ENCODE results near the gene AOPEP.

AOPEP gene

DNA sequence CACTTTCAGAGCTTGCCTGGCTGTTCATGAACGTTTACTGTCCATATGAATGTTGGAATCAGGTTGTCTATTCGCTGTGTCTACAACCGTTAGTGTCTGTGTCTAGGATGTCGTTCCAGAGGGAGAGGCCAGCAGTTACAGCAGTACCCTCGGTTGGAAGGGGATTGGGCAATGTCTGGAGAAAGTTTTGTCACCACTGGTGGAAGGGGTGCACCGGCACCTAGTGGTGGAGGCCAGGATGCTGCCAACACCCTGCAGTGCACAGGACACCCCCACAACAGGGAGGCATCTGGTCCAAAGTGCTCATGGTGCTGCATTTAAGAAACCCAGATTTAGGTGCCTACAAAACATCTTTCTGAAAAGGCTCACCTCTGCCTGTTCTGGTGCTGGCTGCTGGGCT lies 370.3 kb downstream of the AOPEP start:
- DNase-seq (ENCODE audit: low read depth in 2 of 2), result no peak

DNA sequence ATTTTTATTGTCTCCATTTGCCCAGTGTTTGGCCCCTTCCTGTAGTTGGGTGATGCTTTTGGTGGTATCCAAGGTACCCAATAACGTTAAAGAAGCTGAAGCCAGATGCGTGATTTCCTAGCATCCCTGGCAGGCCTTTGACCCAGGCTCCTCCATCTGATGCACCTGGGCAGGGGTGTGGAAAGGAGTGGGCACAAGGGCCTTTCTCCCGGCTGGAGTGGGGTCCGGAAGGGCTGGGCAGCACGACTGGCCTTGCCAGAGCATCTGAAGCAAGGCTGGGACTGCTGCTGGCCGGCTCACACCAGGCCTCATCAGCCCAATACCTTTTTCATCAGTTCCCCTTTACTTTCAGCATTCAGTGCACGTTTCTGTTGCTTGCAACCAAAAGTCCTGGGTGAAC lies 370.8 kb downstream of the AOPEP start:
- DNase-seq (ENCODE audit: low read depth in 2 of 2), result no peak

DNA sequence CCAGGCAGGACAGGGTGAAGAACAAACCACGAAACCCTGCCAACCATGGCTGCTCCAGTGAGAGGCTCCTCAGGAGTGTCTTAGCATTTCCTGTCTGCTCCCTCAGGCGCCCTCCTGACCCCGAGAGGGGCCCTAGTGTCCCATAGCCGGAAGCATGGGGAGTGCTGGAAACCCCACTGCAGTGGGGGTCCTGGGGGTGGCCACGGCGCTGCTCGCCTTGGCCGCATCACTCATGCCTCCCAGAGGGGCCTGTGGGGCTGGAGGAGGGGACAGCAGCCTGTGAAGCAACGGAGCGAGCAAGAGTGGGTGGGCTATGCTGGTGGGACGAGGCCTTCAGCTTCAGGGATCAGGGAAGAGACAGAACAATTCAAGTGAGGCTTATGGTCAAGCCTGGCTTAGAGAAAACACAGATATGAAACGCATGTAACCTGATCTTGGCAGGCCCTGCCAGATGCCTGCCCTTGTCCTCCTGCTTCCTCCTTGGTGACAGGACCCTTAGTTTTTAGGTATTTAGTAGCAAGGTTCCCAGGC lies 372.0 kb downstream of the AOPEP start:
- no peak for DNase-seq (ENCODE audit: low read depth in 2 of 2)

DNA sequence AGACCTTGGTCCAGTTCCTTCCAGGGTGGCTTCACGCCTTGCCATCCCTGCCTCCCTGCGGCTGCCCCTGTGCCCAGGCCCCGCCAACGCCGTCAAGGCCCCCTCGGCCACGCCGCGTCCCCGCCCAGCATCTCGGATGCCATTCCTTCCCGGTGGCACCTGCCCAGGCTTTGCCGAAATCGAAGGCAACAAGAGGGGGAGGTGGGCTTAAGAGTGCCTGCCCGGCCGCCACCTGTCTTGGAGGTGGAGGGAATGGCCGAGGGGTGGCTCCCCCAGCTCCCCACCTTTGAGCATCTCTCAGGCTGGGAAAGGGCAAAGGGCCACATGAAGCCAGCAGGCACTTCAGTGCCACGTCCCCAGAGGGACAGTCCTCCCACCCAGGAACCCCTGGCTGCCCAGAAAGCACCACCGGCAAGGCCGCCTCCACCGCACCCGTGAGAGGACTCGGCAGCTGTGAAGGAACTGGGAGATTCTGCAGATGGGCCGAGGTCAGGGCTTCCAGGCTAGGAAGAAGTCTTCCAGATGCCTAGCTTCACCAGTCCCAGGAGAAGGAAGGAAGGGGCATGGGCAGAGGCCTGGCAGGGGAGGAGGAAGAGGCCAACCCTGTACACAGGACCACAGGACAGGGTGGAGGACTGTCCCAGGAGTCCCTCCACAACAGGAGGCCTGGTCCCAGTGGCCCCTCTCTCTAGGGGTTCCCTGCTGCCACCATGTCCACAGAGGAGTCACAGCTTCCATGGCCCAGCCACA lies 373.0 kb downstream of the AOPEP start:
- DNase-seq (ENCODE audit: low read depth in 2 of 2), result no peak

DNA sequence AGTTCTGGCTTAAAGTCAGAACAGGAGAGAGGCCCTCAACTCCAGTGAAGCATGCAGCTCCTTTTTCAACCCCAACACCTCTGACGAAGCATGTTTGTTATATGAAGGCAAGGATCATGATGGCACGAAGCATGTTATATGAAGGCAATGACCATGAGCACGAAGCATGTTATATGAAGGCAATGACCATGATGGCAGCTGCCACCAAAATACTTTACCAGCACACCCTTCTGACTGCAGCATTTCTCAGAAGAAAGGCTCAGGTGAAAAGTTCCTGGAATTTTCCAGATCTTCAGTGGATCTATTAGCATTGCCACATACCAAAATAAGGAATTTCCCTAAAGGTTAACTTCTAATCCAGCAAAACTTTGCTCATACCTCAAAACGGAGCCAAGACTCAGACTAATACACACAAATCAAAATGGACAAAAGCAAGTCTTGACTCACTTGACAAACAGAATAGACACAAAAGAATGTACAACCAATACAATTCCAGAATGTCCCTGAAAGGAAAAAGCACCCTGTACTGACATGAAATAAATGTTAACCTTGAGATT lies 373.6 kb downstream of the AOPEP start:
- no peak for DNase-seq (ENCODE audit: low read depth in 2 of 2)

DNA sequence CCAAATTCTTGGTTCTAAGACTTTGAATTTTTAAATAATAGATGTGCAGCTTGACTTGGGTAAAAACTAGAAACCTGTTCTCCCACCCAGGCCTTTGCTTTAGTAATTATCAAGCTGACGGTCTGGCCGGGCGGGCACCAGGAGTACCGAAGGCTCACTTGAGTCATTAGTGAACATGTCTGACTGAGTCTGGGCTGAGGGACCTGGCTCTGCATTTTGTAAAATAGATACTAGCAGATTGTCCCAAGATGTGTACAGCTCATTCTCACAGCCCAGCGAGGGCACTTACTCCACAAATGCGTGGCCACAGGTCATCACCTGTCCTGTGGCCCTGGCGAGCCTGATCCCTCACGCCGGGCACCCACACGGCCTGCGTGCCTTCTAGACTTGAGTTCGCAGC lies 374.8 kb downstream of the AOPEP start:
- no peak for DNase-seq (ENCODE audit: low read depth in 2 of 2)

DNA sequence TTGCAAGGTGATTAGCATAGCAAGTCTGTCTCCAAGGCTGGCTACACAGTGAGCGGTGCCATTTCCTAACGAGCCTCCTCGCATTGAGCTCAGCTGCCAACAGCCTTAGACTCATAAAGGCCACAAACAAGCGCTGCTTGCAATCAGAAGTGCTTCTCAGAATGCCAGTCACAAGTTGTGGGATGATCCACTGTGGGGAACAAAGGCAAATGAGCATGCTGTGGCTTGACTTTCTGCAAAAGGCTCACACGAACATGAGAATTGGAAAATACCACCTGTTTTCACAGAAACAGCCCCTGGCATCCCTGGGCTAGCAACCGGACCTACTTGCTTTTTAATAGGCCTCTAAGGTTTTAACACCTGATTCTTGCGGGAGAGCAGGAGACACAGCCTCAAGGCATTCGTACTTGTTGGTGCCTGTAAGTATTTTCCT lies 375.5 kb downstream of the AOPEP start:
- DNase-seq (ENCODE audit: low read depth in 2 of 2), result no peak

DNA sequence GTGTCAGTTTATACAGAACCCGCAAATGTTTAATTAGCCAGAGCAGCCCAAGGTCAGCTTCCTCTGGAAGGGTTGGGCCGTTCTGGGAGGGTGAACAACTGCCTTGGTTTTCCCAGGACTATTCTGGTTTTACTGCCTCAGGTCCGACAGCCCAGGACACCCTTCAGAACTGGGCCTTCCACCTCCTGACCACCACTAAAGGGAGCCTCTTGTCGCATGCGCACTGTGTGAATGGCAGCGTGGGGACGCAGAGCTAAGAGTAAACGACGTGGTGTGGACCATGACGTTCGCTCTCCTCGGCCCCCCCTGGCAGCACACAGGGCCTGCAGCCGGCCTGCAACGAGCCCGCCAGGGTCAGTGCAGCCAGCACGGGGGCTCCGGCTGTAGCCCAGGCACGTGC lies 376.1 kb downstream of the AOPEP start:
- no peak for DNase-seq (ENCODE audit: low read depth in 2 of 2)

DNA sequence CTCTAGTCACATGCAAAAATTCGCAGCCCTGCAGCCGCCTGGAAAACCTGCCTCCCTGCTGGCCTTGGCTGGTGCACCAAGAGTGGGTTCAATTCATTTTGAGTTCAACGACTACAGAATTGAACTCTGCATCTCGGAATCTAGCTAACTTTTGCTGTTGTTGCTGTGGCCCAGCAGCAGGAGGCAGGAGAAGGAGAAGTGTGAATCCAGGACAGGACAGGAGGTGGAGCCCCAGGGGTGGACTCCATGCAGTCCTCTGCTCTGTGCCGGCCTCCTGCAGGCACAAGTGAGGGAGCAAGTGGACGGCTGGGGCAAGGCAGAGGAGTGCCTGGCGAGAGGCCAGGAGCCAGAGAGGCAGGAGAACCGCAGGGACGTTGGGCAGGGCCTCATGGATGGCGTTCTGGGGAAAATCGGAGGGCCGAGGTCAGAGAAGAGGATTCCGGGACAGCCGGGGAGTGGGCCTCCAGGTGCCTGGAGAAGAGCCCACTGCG lies 376.8 kb downstream of the AOPEP start:
- DNase-seq (ENCODE audit: low read depth in 2 of 2), result no peak

DNA sequence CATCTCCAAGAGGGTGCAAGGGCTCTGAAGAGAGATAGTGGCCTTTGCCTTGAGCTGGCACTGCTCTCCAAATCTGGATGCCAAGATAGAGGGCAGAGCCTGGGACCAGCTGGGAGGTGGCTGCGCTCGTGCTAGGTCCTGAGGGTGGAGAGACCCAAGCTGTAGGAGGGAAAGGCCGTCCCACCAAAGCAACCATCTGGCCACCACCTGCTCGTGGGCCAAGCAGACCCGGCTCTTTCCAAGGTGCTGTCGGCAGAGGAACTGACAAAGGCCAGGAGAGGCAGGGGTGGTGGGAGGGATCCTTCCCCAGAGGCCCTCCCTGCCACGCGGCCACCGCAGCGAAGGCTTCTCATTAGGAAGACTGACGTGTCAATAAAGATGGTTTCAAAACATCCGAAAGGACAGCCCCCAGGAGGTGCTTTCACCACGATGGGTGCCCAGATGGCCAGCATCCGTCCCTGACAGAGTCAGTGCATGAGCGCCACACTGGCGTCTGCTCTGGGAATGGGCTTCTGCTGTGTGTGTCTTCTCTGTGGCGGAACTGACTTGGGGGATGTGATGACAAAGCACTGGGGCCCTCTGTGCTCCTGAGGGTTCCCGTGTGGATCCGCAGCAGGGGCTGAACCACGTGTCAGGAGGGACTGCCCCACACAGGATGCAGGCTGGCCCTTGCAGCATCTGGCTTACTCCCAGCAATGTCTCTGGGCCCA lies 377.5 kb downstream of the AOPEP start:
- no peak for DNase-seq (ENCODE audit: low read depth in 2 of 2)

DNA sequence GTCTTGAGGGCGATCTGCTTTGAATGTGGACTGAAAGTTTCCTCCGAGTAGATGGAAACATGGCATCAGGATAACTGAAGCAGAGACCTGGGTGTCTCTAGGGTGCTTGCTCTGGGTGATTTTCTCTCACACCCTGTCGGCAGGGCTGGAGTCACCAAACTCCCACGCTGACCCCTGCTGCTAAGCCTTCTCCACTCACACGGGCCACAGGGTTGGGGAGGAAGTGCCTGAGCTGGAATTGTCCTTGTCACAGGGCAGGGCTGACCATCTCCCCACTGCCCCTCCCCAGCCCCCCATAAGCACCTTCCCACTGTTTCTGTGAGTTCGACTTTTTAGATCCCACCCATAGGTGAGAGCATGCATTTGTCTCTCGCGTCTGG lies 378.1 kb downstream of the AOPEP start:
- DNase-seq (ENCODE audit: low read depth in 2 of 2), result no peak

DNA sequence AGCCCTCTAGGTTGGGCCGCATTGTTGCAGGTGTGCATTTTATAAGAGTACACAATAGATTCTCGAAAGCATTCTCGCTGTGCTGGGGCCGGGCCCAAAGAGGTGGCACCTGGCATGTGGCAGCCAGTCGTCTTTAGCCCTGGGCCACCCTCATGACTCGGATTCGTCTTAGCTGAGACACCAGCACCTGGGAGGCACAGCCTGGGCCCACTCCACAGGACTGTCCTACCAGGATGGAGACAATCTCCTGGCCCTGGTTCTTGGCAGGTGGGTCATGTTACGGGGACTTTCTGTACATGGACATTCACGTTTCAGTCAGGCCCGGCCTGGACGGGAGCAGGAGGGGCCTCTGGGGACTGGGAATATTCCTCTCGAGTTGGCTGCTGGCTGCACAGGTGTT lies 378.5 kb downstream of the AOPEP start:
- DNase-seq (ENCODE audit: low read depth in 2 of 2), result no peak

DNA sequence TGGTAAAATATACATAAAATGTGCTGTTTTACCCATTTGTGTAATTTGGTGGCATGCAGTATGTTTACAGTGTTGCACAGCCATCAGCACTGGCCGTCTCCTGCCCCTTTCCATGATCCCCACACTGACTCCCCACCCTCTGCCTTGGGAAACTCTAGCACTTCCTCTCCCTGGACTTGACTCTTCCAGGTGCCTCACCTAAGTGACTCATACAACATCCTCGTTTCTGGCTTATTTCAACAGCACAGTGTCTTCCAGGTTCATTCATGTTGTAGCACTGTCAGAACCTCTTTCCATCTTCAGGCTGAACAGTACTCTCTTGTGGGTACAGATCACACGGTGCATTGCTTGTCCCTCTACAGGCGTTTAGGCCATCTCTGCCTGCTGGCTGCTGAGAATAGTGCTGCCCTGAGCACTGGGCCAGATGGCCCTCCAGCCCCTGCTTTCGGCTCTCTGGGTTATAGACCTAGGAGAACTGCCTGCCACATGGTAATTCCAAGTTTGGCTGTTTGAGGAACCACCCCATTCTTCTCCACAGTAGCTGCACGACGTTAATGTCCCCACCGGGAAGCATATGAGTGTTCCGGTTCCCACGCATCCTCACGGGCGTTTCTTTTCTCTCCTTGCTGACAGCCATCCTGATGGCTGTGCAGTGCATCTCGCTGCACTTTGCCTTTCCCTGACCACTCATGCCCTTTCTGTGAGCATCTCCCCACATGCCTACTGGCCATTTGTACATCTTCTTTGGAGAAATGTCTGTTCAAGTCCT lies 379.2 kb downstream of the AOPEP start:
- DNase-seq (ENCODE audit: low read depth in 2 of 2), result no peak

DNA sequence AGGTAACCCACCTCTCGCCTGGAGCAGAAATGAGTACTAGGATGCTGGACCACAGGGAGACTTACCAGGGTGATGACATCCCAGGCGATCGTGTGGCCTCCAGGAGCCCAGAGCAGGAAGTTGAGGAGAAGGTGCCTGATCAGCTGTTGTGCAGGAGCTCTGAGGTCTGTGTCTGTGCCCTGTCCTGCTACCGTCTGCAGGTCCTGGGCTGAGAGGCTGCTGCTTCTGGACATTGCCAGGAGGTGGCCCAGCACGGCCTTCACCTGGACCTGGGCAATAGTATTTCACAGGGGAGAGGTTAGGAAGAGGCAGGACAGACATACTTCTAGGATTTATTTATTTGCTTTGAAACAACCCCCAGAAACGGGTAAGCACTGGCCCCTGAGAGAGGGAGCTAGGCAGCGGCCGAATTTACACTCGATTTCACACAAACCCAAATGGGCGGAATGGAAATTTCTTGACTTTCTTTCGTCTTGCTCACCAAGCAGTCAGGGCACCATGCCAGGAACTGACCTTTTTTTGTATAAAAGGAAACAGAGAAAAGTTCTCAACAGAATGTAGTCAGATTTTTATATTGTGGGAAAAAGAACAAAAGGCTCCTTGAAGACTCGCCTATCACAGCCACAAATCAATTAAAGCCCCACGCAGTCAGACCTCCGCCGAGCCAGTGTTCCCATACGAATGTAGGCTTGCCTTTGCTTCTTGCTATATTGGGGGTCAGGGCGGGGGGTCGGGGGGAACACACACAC lies 380.7 kb downstream of the AOPEP start:
- DNase-seq (ENCODE audit: low read depth in 2 of 2), result no peak

DNA sequence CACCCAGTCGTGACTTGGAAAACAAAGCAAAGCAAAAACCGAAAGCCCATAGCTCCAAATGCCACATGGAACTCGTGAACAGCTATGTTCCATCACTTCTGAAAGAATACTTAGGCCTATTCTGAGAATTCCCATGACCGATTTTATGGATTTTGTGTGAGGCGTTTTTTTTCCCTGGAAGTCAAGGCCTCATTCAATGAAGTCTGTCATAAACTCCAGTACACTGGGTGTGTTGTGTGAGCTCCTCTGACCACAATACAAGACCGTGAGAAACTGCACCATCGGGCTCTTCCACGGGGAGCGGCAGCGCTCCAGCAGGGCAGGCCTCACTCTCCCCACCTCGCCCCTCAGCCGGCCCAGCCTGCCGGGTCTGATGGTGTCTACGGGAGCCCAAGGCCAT lies 381.5 kb downstream of the AOPEP start:
- DNase-seq (ENCODE audit: low read depth in 2 of 2), result no peak

DNA sequence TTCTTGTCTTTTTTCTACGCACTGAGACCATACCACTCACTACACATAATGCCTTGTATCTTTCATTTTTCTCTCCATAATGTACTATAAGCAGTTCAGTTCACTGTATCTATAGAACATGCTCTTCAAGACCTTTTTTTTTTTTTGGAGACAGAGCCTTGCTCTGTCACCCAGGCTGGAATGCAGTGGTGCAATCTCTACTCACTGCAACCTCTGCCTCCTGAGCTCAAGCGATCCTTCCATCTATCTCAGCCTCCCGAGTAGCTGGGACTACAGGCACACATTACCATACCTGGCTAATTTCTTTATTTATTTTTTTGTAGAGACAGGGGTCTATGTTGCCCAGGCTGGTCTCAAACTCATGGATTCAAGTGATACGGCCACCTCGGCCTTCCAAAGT lies 382.3 kb downstream of the AOPEP start:
- no peak for DNase-seq (ENCODE audit: low read depth in 2 of 2)

DNA sequence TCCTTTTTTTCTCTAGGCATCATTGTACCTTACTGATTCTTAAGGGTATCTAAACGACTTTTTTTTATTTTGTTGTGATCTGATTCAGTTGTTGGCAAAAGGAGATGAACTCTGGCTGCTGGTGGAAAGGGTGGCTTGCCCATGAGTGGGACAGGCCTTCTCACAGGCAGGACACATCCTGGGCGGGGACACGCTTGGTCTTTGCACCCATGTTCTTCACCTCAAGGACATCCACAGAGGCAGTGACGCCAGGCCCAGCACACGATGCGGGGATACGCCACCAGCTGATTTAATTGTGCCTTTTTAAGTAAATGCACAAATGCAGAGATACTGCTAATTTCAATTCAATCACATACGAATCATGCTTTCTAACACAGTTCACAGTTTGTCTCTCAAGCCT lies 383.0 kb downstream of the AOPEP start:
- DNase-seq (ENCODE audit: low read depth in 2 of 2), result no peak

DNA sequence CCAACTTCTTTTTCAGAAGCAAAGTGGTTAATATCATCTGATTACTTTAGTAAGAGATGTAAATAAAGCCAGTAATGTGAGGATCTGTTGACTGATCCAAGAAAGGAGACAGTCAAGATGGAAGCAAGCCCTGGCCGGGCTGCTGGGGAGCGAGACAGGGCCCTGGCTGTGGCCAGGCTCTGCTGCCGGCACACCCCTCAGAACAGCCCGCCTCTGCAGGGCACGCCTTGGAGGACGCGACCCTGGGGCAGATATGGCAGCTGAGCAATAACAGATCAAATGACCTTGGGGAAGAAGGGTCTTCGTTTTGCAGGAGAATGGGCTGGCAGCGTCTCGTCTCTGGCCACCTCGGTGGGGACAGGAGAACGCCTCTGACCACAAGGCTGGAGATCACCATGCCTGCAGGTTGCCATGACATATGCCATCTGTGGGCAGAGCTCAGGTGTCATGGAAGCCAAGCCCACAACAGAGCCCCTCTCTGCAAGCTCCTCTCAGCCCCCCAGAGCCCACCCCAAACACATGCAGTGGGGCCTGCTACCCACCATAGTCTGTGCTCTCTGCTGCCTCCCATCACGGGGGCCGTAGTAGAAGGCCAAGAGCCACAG lies 384.5 kb downstream of the AOPEP start:
- DNase-seq (ENCODE audit: low read depth in 2 of 2), result no peak

DNA sequence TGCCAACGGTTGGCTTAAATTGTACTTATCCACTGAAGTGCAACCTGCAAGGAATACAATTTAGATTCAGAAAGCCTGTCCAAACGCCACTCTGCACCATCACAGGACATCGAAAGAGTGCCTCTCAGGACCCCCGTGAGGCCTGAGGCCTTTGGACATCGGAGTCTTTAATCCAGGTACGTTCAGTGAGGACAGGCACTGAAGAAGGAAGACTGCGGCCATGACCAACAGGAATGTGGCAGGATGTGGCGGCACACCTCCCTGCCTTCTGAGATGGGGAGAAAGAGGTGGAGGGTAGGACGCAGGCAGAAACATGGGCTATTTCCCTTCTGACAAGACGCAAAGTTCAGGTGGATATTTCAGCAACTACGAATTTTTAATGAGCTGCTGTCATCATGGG lies 385.2 kb downstream of the AOPEP start:
- no peak for DNase-seq (ENCODE audit: low read depth in 2 of 2)

DNA sequence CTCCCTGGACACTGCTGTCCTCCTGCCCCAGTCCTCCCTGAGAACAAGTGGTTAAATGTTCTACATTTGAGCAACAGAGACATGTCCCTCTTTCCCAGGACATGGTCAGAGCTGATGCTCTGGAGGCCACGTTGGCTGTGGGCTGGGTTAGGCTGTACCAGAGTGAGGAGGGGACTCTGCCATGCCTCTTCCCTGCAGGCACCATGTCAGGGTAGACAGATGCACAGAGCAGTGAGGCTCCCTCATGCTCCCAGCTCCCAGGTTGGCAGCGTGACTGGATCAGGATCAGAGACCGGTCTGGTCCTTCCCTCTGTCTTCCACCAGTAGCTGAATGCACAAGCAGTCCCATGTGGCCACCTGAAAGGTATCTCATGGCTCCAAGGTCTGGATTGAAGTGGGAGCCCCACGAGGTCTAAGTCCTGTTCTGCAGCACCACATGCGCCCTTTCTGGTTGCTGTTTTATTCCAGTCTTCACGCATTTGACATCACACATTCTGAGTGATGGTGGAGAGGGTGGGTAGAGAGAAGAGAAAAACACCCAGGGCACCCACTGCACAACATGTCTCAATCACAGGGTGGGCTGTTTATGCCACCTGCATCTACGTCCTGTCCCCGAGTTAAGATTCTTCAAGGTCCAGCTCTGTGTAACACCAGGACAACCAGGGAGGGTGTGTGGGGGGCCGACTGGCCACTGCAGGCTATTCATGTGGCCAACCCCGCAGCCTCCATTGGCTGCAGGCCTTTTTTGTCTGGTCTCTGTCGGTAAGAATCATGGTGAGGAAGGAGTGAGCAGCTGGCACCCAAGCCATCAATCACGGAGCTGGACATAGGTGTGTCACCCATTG lies 386.2 kb downstream of the AOPEP start:
- no peak for DNase-seq (ENCODE audit: low read depth in 2 of 2)

Measured in stimulated activated CD4-positive, alpha-beta T cell treated with anti-CD3 and anti-CD28 coated beads, Interleukin-1b, Interleukin-23, amount 100 ng/mL, for 1 hour (primary cell).